RWPE1 (cell line): ENCODE measurements around the gene NRIP2.

Experiments used
- CTCF ChIA-PET: fragments of 350-600 bp; sonication (Branson Sonifier 250); formaldehyde crosslinking; extraction: SDS; loops from one replicate; lab custom pipeline; 2021; lab: Yijun Ruan, JAX
- POLR2A ChIA-PET: fragments of 400-600 bp; formaldehyde crosslinking; extraction: SDS; loops from one replicate; lab custom pipeline; 2020; ENCODE audit warnings: antibody characterized with exemption; ENCODE audit not compliant: low non-redundant PET; lab: Yijun Ruan, JAX
- DNase-seq: peaks from one replicate; pipeline ENCODE4 v3.0.0; 2012; ENCODE audit warnings: low spot score
- H3K27ac ChIP-seq: fragments of 450-650 bp; 2 replicates; pipeline ENCODE4 v1.5.1; 2017
- CTCF ChIP-seq: fragments of 450-650 bp; conservative IDR thresholded peaks from 2 replicates; pipeline ENCODE4 v1.5.1; 2017; ENCODE audit warnings: low read depth, mild to moderate bottlenecking

NRIP2 gene

GRCh38 chr12:2825132-2825531 lies 9.7 kb downstream of the NRIP2 start:
- ChIA-PET CTCF (no interaction called here), POLR2A (no interaction called here)
- DNase-seq: no peak
- no peak overlapping the region for H3K27ac ChIP-seq
- TF ChIP-seq CTCF: no peak

- POLR2A ChIA-PET: no interaction called here
- TF ChIP-seq CTCF: no peak
- CTCF ChIA-PET: interaction anchor here (0.6 kb wide), 1 partner anchor 1977 kb away, joined by 6 read pairs; no protein-coding TSS in a partner anchor
- DNase-seq: no peak
- no peak overlapping the region for H3K27ac ChIP-seq
Measured at GRCh38 chr12:2824541-2824940, 10.3 kb downstream of the NRIP2 start.

GRCh38 chr12:2823483-2823882 lies 11.4 kb downstream of the NRIP2 start:
- DNase-seq: no peak
- no peak for TF ChIP-seq CTCF
- CTCF ChIA-PET: interaction anchor here (0.6 kb wide), 1 partner anchor 83 kb away, joined by 3 read pairs; no protein-coding TSS in a partner anchor
- POLR2A ChIA-PET: no interaction called here
- no peak overlapping the region for H3K27ac ChIP-seq

- POLR2A ChIA-PET: no interaction called here
- no peak for TF ChIP-seq CTCF
- CTCF ChIA-PET: no interaction called here
- no peak for DNase-seq
- no peak overlapping the region for H3K27ac ChIP-seq
Measured at GRCh38 chr12:2820432-2820831, 14.4 kb downstream of the NRIP2 start.

GRCh38 chr12:2819810-2820209 lies 15.0 kb downstream of the NRIP2 start:
- ChIA-PET CTCF (interaction anchor here (0.7 kb wide), 1 partner anchor 21 kb away, joined by 4 read pairs; no protein-coding TSS in a partner anchor), POLR2A (no interaction called here)
- H3K27ac ChIP-seq: no peak overlapping the region
- no peak for TF ChIP-seq CTCF
- DNase-seq: no peak

- H3K27ac ChIP-seq: peak overlapping the region; percentile 85
- ChIA-PET POLR2A (interaction anchor here (0.7 kb wide), 1 partner anchor 78 kb away, joined by 4 read pairs; no protein-coding TSS in a partner anchor), CTCF (interaction anchor here (0.7 to 1.2 kb wide), 4 partner anchors 13 to 1372 kb away, joined by 3 to 4 read pairs (median 3); no protein-coding TSS in a partner anchor)
- DNase-seq: peak; percentile 59
- peak; percentile 66 for TF ChIP-seq CTCF
Measured at GRCh38 chr12:2813214-2814185, 21.3 kb downstream of the NRIP2 start.
